GM18517 (cell line): ENCODE results near the gene KCNAB2.

Source experiments
- ATAC-seq: cut with Tn5 transposase; IDR thresholded peaks from one replicate; pipeline ENCODE4 v1.9.1; 2021; ENCODE audit warnings: mild to moderate bottlenecking, moderate library complexity; ENCODE audit not compliant: unreplicated experiment

The KCNAB2 gene

GRCh38 chr1:6077506-6077905 lies 31.8 kb downstream of the KCNAB2 start:
- no peak for ATAC-seq

GRCh38 chr1:6077919-6078318 lies 32.2 kb downstream of the KCNAB2 start:
- ATAC-seq = no peak

GRCh38 chr1:6080469-6080868 lies 34.8 kb downstream of the KCNAB2 start:
- no peak for ATAC-seq

GRCh38 chr1:6081901-6082300 lies 36.2 kb downstream of the KCNAB2 start:
- ATAC-seq = no peak

- ATAC-seq = no peak
These were observed 36.8 kb downstream of the KCNAB2 start for GRCh38 chr1:6082430-6082971.

- ATAC-seq = no peak
These were observed 37.7 kb downstream of the KCNAB2 start for GRCh38 chr1:6083385-6083784.

GRCh38 chr1:6083801-6084446 lies 38.2 kb downstream of the KCNAB2 start:
- ATAC-seq = no peak

- no peak for ATAC-seq
These were observed 39.2 kb downstream of the KCNAB2 start for GRCh38 chr1:6084781-6085495.

GRCh38 chr1:6085666-6086065 lies 40.0 kb downstream of the KCNAB2 start:
- ATAC-seq = no peak

GRCh38 chr1:6086358-6086757 lies 40.7 kb downstream of the KCNAB2 start:
- no peak for ATAC-seq

- no peak for ATAC-seq
These were observed 41.2 kb downstream of the KCNAB2 start for GRCh38 chr1:6086762-6087376.

GRCh38 chr1:6087377-6087772 lies 41.7 kb downstream of the KCNAB2 start:
- no peak for ATAC-seq

GRCh38 chr1:6087958-6088357 lies 42.3 kb downstream of the KCNAB2 start:
- ATAC-seq = no peak

- no peak for ATAC-seq
These were observed 43.3 kb downstream of the KCNAB2 start for GRCh38 chr1:6088956-6089355.

GRCh38 chr1:6090288-6090687 lies 44.6 kb downstream of the KCNAB2 start:
- no peak for ATAC-seq

GRCh38 chr1:6090996-6091822 lies 45.5 kb downstream of the KCNAB2 start:
- ATAC-seq = no peak

GRCh38 chr1:6091823-6092109 lies 46.1 kb downstream of the KCNAB2 start:
- no peak for ATAC-seq

GRCh38 chr1:6092211-6092610 lies 46.5 kb downstream of the KCNAB2 start:
- ATAC-seq = no peak

- ATAC-seq = no peak
These were observed 47.4 kb downstream of the KCNAB2 start for GRCh38 chr1:6093071-6093470.

GRCh38 chr1:6093611-6094010 lies 47.9 kb downstream of the KCNAB2 start:
- no peak for ATAC-seq

GRCh38 chr1:6094246-6094645 lies 48.6 kb downstream of the KCNAB2 start:
- ATAC-seq = no peak
